NCI-H2171 treated with DMSO at 0.1 percent for 48 hours (cell line): ENCODE data around the gene REXO4.
"Not testable (repeated sequence)": the region's sequence is repeated elsewhere in the genome, so short reads cannot be mapped to it uniquely, and the experiment has no call there.

Experiments
- DNase-seq: peaks from one replicate; lab custom pipeline; 2025; lab: John Stamatoyannopoulos, UW

REXO4 gene

GRCh38 chr9:133387680-133388079 lies 30.1 kb downstream of the REXO4 start:
- DNase-seq = no peak

GRCh38 chr9:133386338-133386737 lies 31.5 kb downstream of the REXO4 start:
- DNase-seq = no peak

- DNase-seq = no peak
Observed at GRCh38 chr9:133385452-133385851, 32.4 kb downstream of the REXO4 start.

GRCh38 chr9:133384736-133385321 lies 33.0 kb downstream of the REXO4 start:
- no peak for DNase-seq

- DNase-seq = no peak
Observed at GRCh38 chr9:133383438-133383837, 34.4 kb downstream of the REXO4 start.

GRCh38 chr9:133382507-133383141 lies 35.2 kb downstream of the REXO4 start:
- DNase-seq = no peak

GRCh38 chr9:133380734-133381133 lies 37.1 kb downstream of the REXO4 start:
- no peak for DNase-seq

GRCh38 chr9:133379153-133380086 lies 38.4 kb downstream of the REXO4 start:
- DNase-seq = no peak

- DNase-seq = no peak
Observed at GRCh38 chr9:133378408-133378962, 39.3 kb downstream of the REXO4 start.

GRCh38 chr9:133377721-133378216 lies 40.0 kb downstream of the REXO4 start:
- peak; percentile 67 for DNase-seq

- not testable (repeated sequence) for DNase-seq
Observed at GRCh38 chr9:133377280-133377679, 40.5 kb downstream of the REXO4 start.

- DNase-seq = peak; percentile 93
Observed at GRCh38 chr9:133375724-133376654, 41.8 kb downstream of the REXO4 start, which contains the start of the genes STKLD1 and SURF4. Gene STKLD1 (plus strand): TSS chr9:133376366. CDS start chr9:133376474, 108 bp downstream. Gene SURF4 (minus strand): TSS chr9:133376060. CDS start chr9:133375969, 91 bp downstream.

- DNase-seq = peak; percentile 43
Observed at GRCh38 chr9:133375116-133375723, 42.6 kb downstream of the REXO4 start.

GRCh38 chr9:133374612-133375115 lies 43.1 kb downstream of the REXO4 start:
- no peak for DNase-seq

- no peak for DNase-seq
Observed at GRCh38 chr9:133372144-133372543, 45.7 kb downstream of the REXO4 start.

GRCh38 chr9:133371261-133371711 lies 46.5 kb downstream of the REXO4 start:
- DNase-seq = no peak

GRCh38 chr9:133370685-133371084 lies 47.1 kb downstream of the REXO4 start:
- DNase-seq = no peak

- DNase-seq = no peak
Observed at GRCh38 chr9:133369933-133370332, 47.9 kb downstream of the REXO4 start.

- DNase-seq = no peak
Observed at GRCh38 chr9:133369422-133369821, 48.4 kb downstream of the REXO4 start.

- DNase-seq = no peak
Observed at GRCh38 chr9:133368249-133368881, 49.4 kb downstream of the REXO4 start.
